ENCODE data around the gene C1QL2.
A peak's percentile ranks its signal among the peaks of the same experiment; 100 is the strongest.

Gene C1QL2

GRCh38 chr2:119144806-119145205 is 13.7 kb downstream of the C1QL2 start:
- TF ChIP-seq CTCF (IDR thresholded peaks at IDR 0.05; ENCODE audit: borderline replicate concordance, insufficient read depth, low read depth, low read length), result no peak
- no peak overlapping the region for H3K4me3 ChIP-seq (ENCODE audit: low read depth, low read length)

DNA sequence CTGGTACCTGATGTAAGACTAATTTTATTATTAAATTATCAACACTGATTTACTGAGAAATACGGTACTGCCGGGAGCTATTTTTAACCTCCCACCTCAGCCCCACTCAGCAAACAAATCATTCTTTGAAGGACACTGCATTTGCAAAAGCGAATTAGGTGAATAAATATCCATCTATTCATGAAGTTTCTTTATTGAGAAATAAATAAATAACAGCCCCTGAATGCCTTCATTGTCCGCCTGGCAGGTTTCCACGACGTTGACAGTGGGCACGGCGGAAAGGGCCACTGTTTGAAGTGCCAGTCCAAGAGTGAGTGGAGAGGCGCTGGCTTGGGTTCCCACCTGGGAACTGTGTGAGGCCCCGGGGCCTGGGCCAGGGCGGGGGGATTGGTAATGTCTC is 15.7 kb downstream of the C1QL2 start:
- H3K4me3 ChIP-seq (ENCODE audit: low read depth, low read length), result no peak overlapping the region
- TF ChIP-seq CTCF (IDR thresholded peaks at IDR 0.05; ENCODE audit: borderline replicate concordance, insufficient read depth, low read depth, low read length), result no peak

DNA sequence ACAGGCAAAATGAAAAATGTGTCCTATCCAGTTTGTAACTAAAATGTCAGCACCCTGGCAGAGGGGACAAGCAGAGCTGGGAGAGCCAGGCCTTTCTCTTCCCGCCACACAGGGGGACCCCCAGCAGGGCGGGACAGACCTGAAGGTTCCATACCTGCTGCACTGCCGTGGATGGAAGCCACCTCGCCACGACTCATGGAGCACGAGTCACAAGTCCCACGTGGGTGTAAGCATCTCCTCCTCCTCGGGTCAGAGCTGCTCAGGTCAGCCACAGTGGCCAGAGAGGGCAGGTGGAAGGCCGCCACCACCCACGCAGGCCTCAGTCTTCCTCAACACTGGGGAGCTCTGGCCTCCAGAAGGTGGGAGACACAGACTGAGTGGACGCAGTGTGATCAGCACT is 21.0 kb downstream of the C1QL2 start:
- no peak overlapping the region for H3K4me3 ChIP-seq (ENCODE audit: low read depth, low read length)
- TF ChIP-seq CTCF (IDR thresholded peaks at IDR 0.05; ENCODE audit: borderline replicate concordance, insufficient read depth, low read depth, low read length), result no peak

- no peak for TF ChIP-seq CTCF (IDR thresholded peaks at IDR 0.05; ENCODE audit: borderline replicate concordance, insufficient read depth, low read depth, low read length)
- no peak overlapping the region for H3K4me3 ChIP-seq (ENCODE audit: low read depth, low read length)
Measured at GRCh38 chr2:119136872-119137271, 21.7 kb downstream of the C1QL2 start.

GRCh38 chr2:119136093-119136492 is 22.5 kb downstream of the C1QL2 start:
- H3K4me3 ChIP-seq (ENCODE audit: low read depth, low read length), result no peak overlapping the region
- no peak for TF ChIP-seq CTCF (IDR thresholded peaks at IDR 0.05; ENCODE audit: borderline replicate concordance, insufficient read depth, low read depth, low read length)

DNA sequence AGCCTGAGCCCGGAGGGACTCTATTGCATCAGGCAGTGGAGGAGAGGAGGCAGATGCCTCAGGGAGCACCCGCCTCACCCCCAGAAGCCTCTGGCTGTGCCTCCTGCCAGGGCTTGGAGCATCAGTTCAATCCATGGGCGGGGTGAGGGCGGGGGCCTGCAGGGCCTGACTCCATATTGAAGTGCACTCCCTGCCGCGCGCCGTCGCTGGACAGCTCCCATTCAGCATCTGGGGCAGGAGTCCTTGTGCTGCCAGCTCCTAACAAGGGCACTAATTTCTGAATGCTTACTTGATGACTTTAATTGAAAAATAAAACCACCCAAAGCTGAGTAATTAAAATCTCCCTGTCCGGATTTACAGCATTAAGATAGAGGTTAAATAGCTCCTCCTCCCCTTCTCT is 23.8 kb downstream of the C1QL2 start:
- no peak overlapping the region for H3K4me3 ChIP-seq (ENCODE audit: low read depth, low read length)
- TF ChIP-seq CTCF (IDR thresholded peaks at IDR 0.05; ENCODE audit: borderline replicate concordance, insufficient read depth, low read depth, low read length), result no peak

- TF ChIP-seq CTCF (IDR thresholded peaks at IDR 0.05; ENCODE audit: borderline replicate concordance, insufficient read depth, low read depth, low read length), result peak; percentile 85
- H3K4me3 ChIP-seq (ENCODE audit: low read depth, low read length), result no peak overlapping the region
Measured at GRCh38 chr2:119126650-119127049, 31.9 kb downstream of the C1QL2 start.

All from GM12875 (cell line).